Measurements from ENCODE around the gene RAPGEF1.

DNA sequence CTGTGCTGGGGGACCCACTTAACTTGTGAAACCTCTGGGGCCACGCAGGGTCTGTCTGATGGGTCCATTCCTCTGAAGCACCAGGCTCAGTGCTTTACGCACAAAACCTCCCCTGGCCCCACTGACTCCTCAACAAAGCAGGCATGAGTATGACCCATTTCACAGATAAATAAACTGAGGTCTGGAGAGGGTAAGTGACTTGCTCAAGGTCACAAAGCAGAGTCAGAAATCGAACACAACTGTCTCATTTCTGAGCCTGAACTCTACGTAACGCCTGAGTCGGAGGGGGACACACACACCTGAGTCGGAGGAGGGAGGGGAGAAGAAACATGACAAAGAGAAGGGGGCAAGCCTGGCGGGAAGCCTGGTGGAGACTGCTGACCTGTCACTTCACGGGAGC is 48.0 kb upstream of the RAPGEF1 start:
- no peak for TF ChIP-seq POLR2A (IDR thresholded peaks at IDR 0.05; ENCODE audit: low read depth, low read length)
- TF ChIP-seq TAF1 (IDR thresholded peaks at IDR 0.05; ENCODE audit: low read depth, low read length) = no peak
- no peak for TF ChIP-seq POLR2AphosphoS5 (IDR thresholded peaks at IDR 0.05; ENCODE audit: low read depth, low read length)
- no peak for TF ChIP-seq SPI1 (IDR thresholded peaks at IDR 0.05; ENCODE audit: low read depth, low read length)
- TF ChIP-seq POU2F2 (IDR thresholded peaks at IDR 0.05; ENCODE audit: low read depth, low read length) = no peak
- no peak for TF ChIP-seq PAX5 (IDR thresholded peaks at IDR 0.05; ENCODE audit: insufficient read depth, low read length, severe bottlenecking)
